Mucosa of descending colon (tissue), 3 donors: ENCODE measurements around the gene FAM168A. TPM values are rescaled to one million over a fixed set of nuclear protein-coding genes. Genes with fewer than 3 reads are reported as not detected.
A peak's percentile ranks its signal among the peaks of the same experiment; 100 is the strongest.

Experiments
- ATAC-seq: fragments of 200-7000 bp; cut with Tn5 transposase; one replicate; pipeline ENCODE4 v1.9.1; 2020; ENCODE audit warnings: mild to moderate bottlenecking, moderate library complexity
- DNase-seq, 3 donors: peaks; one replicate each; pipeline ENCODE4 v3.0.0-alpha.2; 2020
- H3K36me3 ChIP-seq: fragments of 200-600 bp; one replicate; pipeline ENCODE4 v1.8.0; 2021; ENCODE audit warnings: low read depth, mild to moderate bottlenecking
- H3K4me1 ChIP-seq: fragments of 200-600 bp; one replicate; pipeline ENCODE4 v1.8.0; 2021; ENCODE audit warnings: low read depth, mild to moderate bottlenecking
- H3K4me3 ChIP-seq: fragments of 200-600 bp; one replicate; pipeline ENCODE4 v1.8.0; 2021; ENCODE audit warnings: mild to moderate bottlenecking
- H3K9me3 ChIP-seq: fragments of 200-600 bp; one replicate; pipeline ENCODE4 v1.8.0; 2021; ENCODE audit warnings: mild to moderate bottlenecking
- intact Hi-C, 2 donors: fragments of 100-400 bp; cut with DNase I in 1 of 2; cut with micrococcal nuclease in 1 of 2; formaldehyde crosslinking; loops; one replicate each; pipeline versions ENCODE4 v1.11.0 to v1.11.1; 2022; cut with DNase I, micrococcal nuclease
- total RNA-seq, 3 donors: library from RNA; stranded (reverse); fragmentation: NEBNext Ultra II Directional in 2 of 3; extraction: Animal tissue kit (Norgen Biotek cat#: 25700) in 2 of 3; gene quantifications; one replicate each; pipeline versions ENCODE4 v1.2.1 to v1.2.4, GENCODE V29; 2021 to 2023
- TF ChIP-seq, protein P1 (sequence below): fragments of 200-600 bp; IDR thresholded peaks from one replicate; pipeline ENCODE4 v1.8.0; 2022; ENCODE audit warnings: antibody characterized with exemption, mild to moderate bottlenecking
- donor health status: DM: no; HTN: no; CAD: no; lungs with moderate emphysema.
- donor health status: DM: no; HTN: no; CAD: no.
- donor health status: DM: no; HTN: yes; CAD: no.

The FAM168A gene
- total RNA-seq, 3 donors from 2014 or later, result 16.6 to 46.4 (median 19.9) TPM

- H3K9me3 ChIP-seq, result no peaks in the 10 kb centered on the region
- TF ChIP-seq, protein P1, sequence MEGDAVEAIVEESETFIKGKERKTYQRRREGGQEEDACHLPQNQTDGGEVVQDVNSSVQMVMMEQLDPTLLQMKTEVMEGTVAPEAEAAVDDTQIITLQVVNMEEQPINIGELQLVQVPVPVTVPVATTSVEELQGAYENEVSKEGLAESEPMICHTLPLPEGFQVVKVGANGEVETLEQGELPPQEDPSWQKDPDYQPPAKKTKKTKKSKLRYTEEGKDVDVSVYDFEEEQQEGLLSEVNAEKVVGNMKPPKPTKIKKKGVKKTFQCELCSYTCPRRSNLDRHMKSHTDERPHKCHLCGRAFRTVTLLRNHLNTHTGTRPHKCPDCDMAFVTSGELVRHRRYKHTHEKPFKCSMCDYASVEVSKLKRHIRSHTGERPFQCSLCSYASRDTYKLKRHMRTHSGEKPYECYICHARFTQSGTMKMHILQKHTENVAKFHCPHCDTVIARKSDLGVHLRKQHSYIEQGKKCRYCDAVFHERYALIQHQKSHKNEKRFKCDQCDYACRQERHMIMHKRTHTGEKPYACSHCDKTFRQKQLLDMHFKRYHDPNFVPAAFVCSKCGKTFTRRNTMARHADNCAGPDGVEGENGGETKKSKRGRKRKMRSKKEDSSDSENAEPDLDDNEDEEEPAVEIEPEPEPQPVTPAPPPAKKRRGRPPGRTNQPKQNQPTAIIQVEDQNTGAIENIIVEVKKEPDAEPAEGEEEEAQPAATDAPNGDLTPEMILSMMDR, result no peak
- ATAC-seq, result peak; percentile 19
- H3K4me1 ChIP-seq, result peaks cover 11% of the 10 kb centered on the region
- no peak overlapping the region for H3K4me3 ChIP-seq
- no peaks in the 10 kb centered on the region for H3K36me3 ChIP-seq
- DNase-seq, result peak in 1 of 3 donors; percentile 75
- intact Hi-C loops, result no loop called here
Observed at GRCh38 chr11:73386016-73386415, 211.9 kb downstream of the FAM168A start.

- ATAC-seq, result peak; percentile 63
- H3K4me3 ChIP-seq, result no peak overlapping the region
- intact Hi-C loops, result no loop called here
- H3K36me3 ChIP-seq, result no peaks in the 10 kb centered on the region
- no peaks in the 10 kb centered on the region for H3K9me3 ChIP-seq
- DNase-seq, result peak; percentile 42 to 85 (median 60)
- TF ChIP-seq, protein P1, result no peak
- H3K4me1 ChIP-seq, result peaks cover 11% of the 10 kb centered on the region
Observed at GRCh38 chr11:73384872-73385689, 212.8 kb downstream of the FAM168A start.

DNA sequence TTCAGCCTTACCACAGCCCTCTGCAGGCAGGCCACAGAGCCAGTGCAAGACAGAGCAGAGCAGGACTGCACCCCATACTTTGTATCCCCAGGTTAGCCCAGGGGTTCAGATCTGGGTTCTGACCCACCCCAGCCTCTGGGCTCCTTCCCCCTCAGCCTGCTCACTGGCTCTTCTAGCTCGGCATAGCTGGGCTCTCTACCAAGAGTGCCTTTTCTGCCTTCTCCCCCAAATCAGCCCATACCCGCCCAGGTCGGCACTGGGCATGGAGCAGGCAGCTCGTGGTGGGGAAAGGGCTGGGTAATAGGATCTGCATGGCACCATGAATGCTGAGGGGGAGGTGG lies 213.4 kb downstream of the FAM168A start:
- Histone ChIP-seq H3K4me1 (peaks cover 11% of the 10 kb centered on the region), H3K4me3 (no peak overlapping the region), H3K36me3 (no peaks in the 10 kb centered on the region), H3K9me3 (no peaks in the 10 kb centered on the region)
- intact Hi-C loops, result no loop called here
- ATAC-seq (no peak), DNase-seq (peak in 1 of 3 donors; percentile 46)
- TF ChIP-seq, protein P1, result no peak

- Histone ChIP-seq H3K4me3 (no peak overlapping the region), H3K36me3 (no peaks in the 10 kb centered on the region), H3K9me3 (no peaks in the 10 kb centered on the region), H3K4me1 (peaks cover 11% of the 10 kb centered on the region)
- intact Hi-C loops, result no loop called here
- DNase-seq (peak in 1 of 3 donors; percentile 42), ATAC-seq (no peak)
- TF ChIP-seq, protein P1, result no peak
Observed at GRCh38 chr11:73384125-73384441, 213.8 kb downstream of the FAM168A start.

DNA sequence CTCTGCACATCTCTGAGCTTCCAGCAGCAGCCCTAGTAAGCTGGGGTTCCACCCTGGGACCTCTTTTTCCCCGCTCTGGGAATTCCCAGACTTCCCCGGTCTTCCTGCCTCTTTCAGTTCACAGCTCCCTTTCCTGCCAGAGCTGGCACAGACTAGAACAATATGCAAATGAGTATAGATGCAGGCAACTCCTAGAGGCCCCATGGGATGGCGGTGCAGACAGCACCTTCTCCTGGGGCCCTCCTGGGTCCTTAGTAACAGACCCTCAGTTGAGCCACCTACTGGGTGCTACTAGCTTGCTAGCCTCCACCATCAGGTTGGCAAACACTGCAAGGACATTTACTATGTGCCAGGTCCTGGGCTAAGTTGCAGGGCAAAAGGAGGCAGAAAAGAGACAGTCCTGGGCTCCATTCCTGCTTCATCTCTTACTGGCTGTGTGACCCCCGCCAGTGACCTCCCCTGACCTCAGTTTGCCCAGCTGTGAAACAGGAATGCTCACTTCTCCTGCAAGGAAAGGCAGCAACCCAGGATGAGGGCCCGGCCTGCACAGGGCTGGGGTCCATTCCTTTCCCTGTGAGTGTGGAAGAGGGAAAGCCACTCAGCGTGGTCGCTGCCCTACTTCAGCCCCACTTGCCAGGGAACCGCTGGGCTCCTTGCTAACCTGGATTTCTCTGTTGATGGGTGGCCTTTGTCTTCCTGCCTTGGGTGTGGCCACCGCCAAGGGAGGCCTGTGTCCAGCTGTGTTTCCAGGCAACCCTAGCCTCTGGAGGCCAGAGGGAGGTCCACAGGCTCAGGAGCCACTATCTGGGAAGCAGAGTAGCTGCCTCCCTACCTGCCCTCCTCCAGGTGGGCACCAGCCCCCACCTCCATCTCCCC lies 214.4 kb downstream of the FAM168A start:
- no peaks in the 10 kb centered on the region for H3K9me3 ChIP-seq
- peak; percentile 59 for ATAC-seq
- H3K4me3 ChIP-seq, result no peak overlapping the region
- no peaks in the 10 kb centered on the region for H3K36me3 ChIP-seq
- TF ChIP-seq, protein P1, result no peak
- peaks cover 11% of the 10 kb centered on the region for H3K4me1 ChIP-seq
- intact Hi-C loops, result no loop called here
- peak in 1 of 3 donors; percentile 49 for DNase-seq
